Peyer's patch (tissue), 4 donors: ENCODE data around the gene CACHD1. TPM values are rescaled to one million over a fixed set of nuclear protein-coding genes. Genes with fewer than 3 reads are reported as not detected.
"Not testable (repeated sequence)": the region's sequence is repeated elsewhere in the genome, so short reads cannot be mapped to it uniquely, and the experiment has no call there.

ENCODE experiments used
- DNase-seq, 3 donors: peaks; one replicate each; pipeline ENCODE4 v3.0.0-alpha.2; 2017 to 2019
- H3K27ac ChIP-seq, 4 donors: fragments of 200-600 bp; sonication (generic); one replicate each; pipeline ENCODE4 v1.5.1; 2016 to 2019
- H3K27me3 ChIP-seq, 2 donors: fragments of 200-600 bp; sonication (generic); one replicate each; pipeline ENCODE4 v1.5.1; 2019
- H3K36me3 ChIP-seq, 3 donors: fragments of 200-600 bp; sonication (generic); one replicate each; pipeline ENCODE4 v1.5.1; 2016 to 2019
- H3K4me1 ChIP-seq, 4 donors: fragments of 200-600 bp; sonication (generic); one replicate each; pipeline ENCODE4 v1.5.1; 2016 to 2019
- H3K4me3 ChIP-seq, 4 donors: fragments of 200-600 bp; sonication (generic); 1 replicate in 3 of 4; 2 replicates in 1 of 4; pipeline ENCODE4 v1.5.1; 2016 to 2019; ENCODE audit warnings: mild to moderate bottlenecking in 1 of 4
- H3K9me3 ChIP-seq, 4 donors: fragments of 200-600 bp; sonication (generic); one replicate each; pipeline ENCODE4 v1.5.1; 2016 to 2019; ENCODE audit warnings: mild to moderate bottlenecking in 1 of 4
- CTCF ChIP-seq, 6 experiments: fragments of 450-650 bp in 4 of 6; fragments of 200-600 bp in 2 of 6; sonication (generic) in 1 of 6; IDR thresholded peaks; one replicate each; pipeline ENCODE4 v1.5.1; 2017 to 2019; ENCODE audit warnings: antibody characterized with exemption in 6 of 6, mild to moderate bottlenecking in 3 of 6, moderate library complexity in 1 of 6
- POLR2A ChIP-seq, 2 donors: fragments of 450-650 bp; IDR thresholded peaks; one replicate each; pipeline ENCODE4 v1.5.1; 2017; ENCODE audit warnings: antibody characterized with exemption in 2 of 2, mild to moderate bottlenecking in 2 of 2, moderate library complexity in 2 of 2
- total RNA-seq, 4 donors: library from RNA; depleted of rRNA; stranded (reverse); fragments of >200 nt; gene quantifications; one replicate each; pipeline ENCODE4 v1.1.0, GENCODE V29; 2016

Gene CACHD1
- total RNA-seq, 4 donors from 2014 or later: 3.3 to 10.7 (median 6.3) TPM

GRCh38 chr1:64608005-64608650 lies 138.2 kb downstream of the CACHD1 start:
- Histone ChIP-seq H3K27me3 (no peaks in the 10 kb centered on the region), H3K27ac (no peak overlapping the region), H3K9me3 (peaks cover 0 to 6% (median 0%) of the 10 kb centered on the region in 4 donors), H3K4me3 (no peak overlapping the region), H3K36me3 (no peaks in the 10 kb centered on the region), H3K4me1 (no peaks in the 10 kb centered on the region)
- no peak for TF ChIP-seq POLR2A (IDR thresholded peaks at IDR 0.05)
- TF ChIP-seq CTCF (IDR thresholded peaks at IDR 0.05): no peak
- no peak for DNase-seq

DNA sequence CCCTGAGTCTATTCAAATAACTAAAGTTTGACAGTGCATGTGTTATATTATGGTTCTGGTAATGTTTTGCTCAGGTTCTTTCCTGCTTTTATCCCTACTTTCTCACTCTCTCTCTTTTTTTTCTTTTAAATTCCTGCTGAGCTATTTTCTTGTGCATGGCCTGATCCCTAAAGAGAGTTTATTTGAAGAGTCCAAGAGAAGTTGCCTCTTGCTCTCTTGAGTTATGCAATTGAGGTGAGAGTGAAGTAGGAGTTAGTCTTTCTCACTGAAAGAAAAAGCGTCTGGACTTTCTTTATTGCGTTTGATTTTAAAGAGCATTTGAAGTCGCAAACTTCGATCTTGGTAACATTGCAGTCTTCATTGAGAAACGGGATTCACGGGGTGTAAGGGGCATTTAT lies 138.7 kb downstream of the CACHD1 start:
- no peaks in the 10 kb centered on the region for H3K36me3 ChIP-seq
- TF ChIP-seq POLR2A (IDR thresholded peaks at IDR 0.05): no peak
- TF ChIP-seq CTCF (IDR thresholded peaks at IDR 0.05): no peak
- no peaks in the 10 kb centered on the region for H3K4me1 ChIP-seq
- no peak overlapping the region for H3K4me3 ChIP-seq
- H3K9me3 ChIP-seq: peaks cover 0 to 6% (median 0%) of the 10 kb centered on the region in 4 donors
- no peaks in the 10 kb centered on the region for H3K27me3 ChIP-seq
- DNase-seq: no peak
- H3K27ac ChIP-seq: no peak overlapping the region

DNA sequence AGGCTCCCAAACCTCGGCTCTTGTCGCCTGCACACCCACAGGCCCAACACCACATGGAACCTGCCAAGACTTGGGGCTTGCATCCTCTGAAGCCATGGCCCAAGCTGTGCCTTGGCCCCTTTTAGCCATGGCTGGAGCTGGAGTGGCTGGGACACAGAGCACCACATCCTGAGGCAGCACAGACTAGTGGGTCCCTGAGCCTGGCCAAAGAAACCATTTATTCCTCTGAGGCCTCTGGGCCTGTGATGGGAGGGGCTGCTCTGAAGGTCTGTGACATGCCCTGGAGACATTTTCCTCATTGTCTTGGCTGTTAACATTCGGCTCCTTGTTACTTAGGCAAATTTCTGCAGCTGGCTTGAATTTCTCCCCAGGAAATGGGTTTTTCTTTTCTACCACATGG lies 141.0 kb downstream of the CACHD1 start:
- not testable (repeated sequence) for DNase-seq, H3K27me3 ChIP-seq, H3K9me3 ChIP-seq, H3K4me3 ChIP-seq, H3K27ac ChIP-seq, H3K4me1 ChIP-seq, H3K36me3 ChIP-seq

- H3K9me3 ChIP-seq: peaks cover 0 to 3% (median 0%) of the 10 kb centered on the region in 4 donors
- no peaks in the 10 kb centered on the region for H3K36me3 ChIP-seq
- H3K27me3 ChIP-seq: no peaks in the 10 kb centered on the region
- no peak overlapping the region for H3K27ac ChIP-seq
- H3K4me3 ChIP-seq: no peak overlapping the region
- no peaks in the 10 kb centered on the region for H3K4me1 ChIP-seq
- no peak for DNase-seq
- no peak for TF ChIP-seq CTCF (IDR thresholded peaks at IDR 0.05)
- TF ChIP-seq POLR2A (IDR thresholded peaks at IDR 0.05): no peak
Measured at GRCh38 chr1:64616039-64616438, 146.1 kb downstream of the CACHD1 start.

GRCh38 chr1:64623750-64624191 lies 153.8 kb downstream of the CACHD1 start:
- Histone ChIP-seq H3K27me3 (no peaks in the 10 kb centered on the region), H3K4me1 (peaks cover 0 to 3% (median 0%) of the 10 kb centered on the region in 4 donors), H3K9me3 (no peaks in the 10 kb centered on the region), H3K4me3 (no peak overlapping the region), H3K27ac (no peak overlapping the region), H3K36me3 (no peaks in the 10 kb centered on the region)
- no peak for DNase-seq
- TF ChIP-seq POLR2A (IDR thresholded peaks at IDR 0.05) (no peak), CTCF (IDR thresholded peaks at IDR 0.05) (no peak)

DNA sequence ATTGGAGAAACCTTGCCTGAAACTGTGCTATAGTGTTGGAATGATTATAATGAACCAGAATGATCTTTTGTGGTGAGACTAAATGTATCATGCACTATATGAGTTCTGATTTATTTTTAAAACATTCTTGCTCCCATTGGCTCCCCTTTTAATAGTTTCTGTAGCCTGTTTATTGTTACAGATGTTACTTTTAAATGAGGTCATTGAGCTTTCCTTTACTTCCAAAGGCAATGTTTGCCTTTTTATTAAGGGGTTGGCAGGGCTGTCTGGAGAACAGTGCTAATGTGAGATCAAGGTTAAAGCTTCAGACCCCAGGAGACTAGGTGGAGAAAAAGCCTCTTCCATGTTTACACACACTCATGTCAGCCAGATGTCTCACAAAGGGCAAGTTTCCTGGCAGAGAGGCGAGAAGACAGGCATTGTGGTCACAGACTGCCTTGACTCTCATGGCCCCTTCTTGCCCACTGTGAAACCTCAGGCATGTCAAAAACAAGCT lies 154.3 kb downstream of the CACHD1 start:
- peaks cover 0 to 3% (median 0%) of the 10 kb centered on the region in 4 donors for H3K4me1 ChIP-seq
- no peak for DNase-seq
- no peaks in the 10 kb centered on the region for H3K36me3 ChIP-seq
- H3K27ac ChIP-seq: no peak overlapping the region
- no peak overlapping the region for H3K4me3 ChIP-seq
- no peaks in the 10 kb centered on the region for H3K27me3 ChIP-seq
- TF ChIP-seq POLR2A (IDR thresholded peaks at IDR 0.05): no peak
- TF ChIP-seq CTCF (IDR thresholded peaks at IDR 0.05): no peak
- H3K9me3 ChIP-seq: no peaks in the 10 kb centered on the region
